ENCODE results near the gene C5orf24.

DNA sequence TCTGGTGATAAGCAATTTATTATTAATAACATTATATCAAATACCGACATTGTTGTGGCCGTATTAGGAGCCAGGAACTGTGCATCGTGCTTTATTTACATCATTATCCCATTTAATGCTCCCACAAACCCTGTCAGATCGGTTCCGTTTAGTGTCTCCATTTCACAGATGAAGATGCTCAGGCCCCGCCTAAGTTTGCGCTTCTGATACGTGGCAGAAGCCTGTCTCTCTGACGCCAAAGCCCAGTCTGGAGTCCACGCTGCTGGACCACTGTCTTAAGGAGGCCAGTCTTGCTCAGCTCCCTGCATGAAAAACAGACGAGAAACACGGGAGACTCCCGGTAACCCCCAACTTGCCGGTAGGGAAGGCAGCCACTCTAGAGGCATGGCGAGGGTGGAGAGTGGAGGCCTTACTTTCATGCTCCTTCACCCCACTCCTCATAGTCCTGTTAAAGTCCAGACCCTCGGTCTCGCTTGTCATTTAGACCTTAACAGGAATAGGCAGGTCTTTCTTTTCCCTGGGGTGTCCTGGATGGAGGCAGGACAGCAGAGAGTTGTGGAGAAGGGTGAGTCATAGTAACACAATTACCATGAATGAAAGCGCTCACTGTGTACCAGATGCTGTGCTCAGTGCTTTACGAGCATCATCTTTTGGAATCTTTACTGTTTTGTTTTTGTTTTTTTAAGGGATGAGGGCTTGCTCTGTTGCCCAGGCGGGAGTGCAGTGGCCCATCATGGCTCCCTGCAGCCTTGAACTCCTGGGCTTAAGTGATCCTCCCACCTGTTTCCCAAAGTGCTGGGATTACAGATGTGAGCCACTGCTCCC lies 29.3 kb downstream of the C5orf24 start:
- TF ChIP-seq POLR2A (IDR thresholded peaks at IDR 0.05) (no peak), POLR2AphosphoS5 (IDR thresholded peaks at IDR 0.05; ENCODE audit: insufficient read depth in 1 of 2, low read depth in 1 of 2) (no peak)
- TF ChIP-seq, protein P1, sequence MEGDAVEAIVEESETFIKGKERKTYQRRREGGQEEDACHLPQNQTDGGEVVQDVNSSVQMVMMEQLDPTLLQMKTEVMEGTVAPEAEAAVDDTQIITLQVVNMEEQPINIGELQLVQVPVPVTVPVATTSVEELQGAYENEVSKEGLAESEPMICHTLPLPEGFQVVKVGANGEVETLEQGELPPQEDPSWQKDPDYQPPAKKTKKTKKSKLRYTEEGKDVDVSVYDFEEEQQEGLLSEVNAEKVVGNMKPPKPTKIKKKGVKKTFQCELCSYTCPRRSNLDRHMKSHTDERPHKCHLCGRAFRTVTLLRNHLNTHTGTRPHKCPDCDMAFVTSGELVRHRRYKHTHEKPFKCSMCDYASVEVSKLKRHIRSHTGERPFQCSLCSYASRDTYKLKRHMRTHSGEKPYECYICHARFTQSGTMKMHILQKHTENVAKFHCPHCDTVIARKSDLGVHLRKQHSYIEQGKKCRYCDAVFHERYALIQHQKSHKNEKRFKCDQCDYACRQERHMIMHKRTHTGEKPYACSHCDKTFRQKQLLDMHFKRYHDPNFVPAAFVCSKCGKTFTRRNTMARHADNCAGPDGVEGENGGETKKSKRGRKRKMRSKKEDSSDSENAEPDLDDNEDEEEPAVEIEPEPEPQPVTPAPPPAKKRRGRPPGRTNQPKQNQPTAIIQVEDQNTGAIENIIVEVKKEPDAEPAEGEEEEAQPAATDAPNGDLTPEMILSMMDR (IDR thresholded peaks at IDR 0.05) = no peak
